Right cardiac atrium (tissue), 5 donors: ENCODE results near the gene KRTAP12-1. TPM values are rescaled to one million over a fixed set of nuclear protein-coding genes. Genes with fewer than 3 reads are reported as not detected.

Experiments
- ATAC-seq, 2 donors: fragments of 200-7000 bp; cut with Tn5 transposase; one replicate each; pipeline versions ENCODE4 v1.8.0 to v1.9.1; 2020; ENCODE audit warnings: moderate library complexity in 2 of 2, mild to moderate bottlenecking in 1 of 2
- DNase-seq, 3 donors: peaks; one replicate each; pipeline ENCODE4 v3.0.0-alpha.2; 2020
- H3K27ac ChIP-seq: one replicate; pipeline ENCODE4 v1.5.1; 2013; ENCODE audit warnings: mild to moderate bottlenecking, low read length, control low read depth, moderate library complexity
- H3K27me3 ChIP-seq: one replicate; pipeline ENCODE4 v1.6.1; 2013; ENCODE audit not compliant: control insufficient read depth, insufficient read depth
- H3K4me1 ChIP-seq: one replicate; pipeline ENCODE4 v1.6.1; 2013; ENCODE audit warnings: low read length; ENCODE audit not compliant: control insufficient read depth, insufficient read depth
- H3K4me3 ChIP-seq: one replicate; pipeline ENCODE4 v1.5.1; 2013; ENCODE audit warnings: low read length, control low read depth
- H3K9me3 ChIP-seq: one replicate; pipeline ENCODE4 v1.6.1; 2013; ENCODE audit warnings: low read length; ENCODE audit not compliant: control insufficient read depth
- WGBS: extraction: QIAGEN DNeasy Blood & Tissue Kit; methylation state at CpG from one replicate; pipeline ENCODE4 v1.1.7; 2013; 5-methylcytosine and 5-hydroxymethylcytosine counted together
- intact Hi-C, 4 donors: fragments of 100-400 bp; cut with DNase I; formaldehyde crosslinking; loops; one replicate each; pipeline versions ENCODE4 v1.11.0 to v1.14.0; 2022 to 2023
- polyA plus RNA-seq: library from polyadenylated mRNA; stranded (reverse); fragments of 200-250 nt; gene quantifications from one replicate; pipeline ENCODE4 v1.2.3, GENCODE V29; 2013
- total RNA-seq, 4 donors: library from RNA; stranded (reverse); fragmentation: NEBNext Ultra II Directional; extraction: Animal tissue kit (Norgen Biotek cat#: 25700); gene quantifications; one replicate each; pipeline ENCODE4 v1.2.1, GENCODE V29; 2021
- donor health status: healthy with polysubstance abuse.
- donor health status: DM: no; HTN: yes; CAD: no.
- donor health status: DM: no; HTN: no; CAD: no.
- donor health status: DM: no; HTN: yes; CAD: no; lungs with severe emphysema.
- donor health status: DM: yes; HTN: yes; CAD: no.

The KRTAP12-1 gene
- total and polyA plus RNA-seq, 5 donors: not detected

DNA sequence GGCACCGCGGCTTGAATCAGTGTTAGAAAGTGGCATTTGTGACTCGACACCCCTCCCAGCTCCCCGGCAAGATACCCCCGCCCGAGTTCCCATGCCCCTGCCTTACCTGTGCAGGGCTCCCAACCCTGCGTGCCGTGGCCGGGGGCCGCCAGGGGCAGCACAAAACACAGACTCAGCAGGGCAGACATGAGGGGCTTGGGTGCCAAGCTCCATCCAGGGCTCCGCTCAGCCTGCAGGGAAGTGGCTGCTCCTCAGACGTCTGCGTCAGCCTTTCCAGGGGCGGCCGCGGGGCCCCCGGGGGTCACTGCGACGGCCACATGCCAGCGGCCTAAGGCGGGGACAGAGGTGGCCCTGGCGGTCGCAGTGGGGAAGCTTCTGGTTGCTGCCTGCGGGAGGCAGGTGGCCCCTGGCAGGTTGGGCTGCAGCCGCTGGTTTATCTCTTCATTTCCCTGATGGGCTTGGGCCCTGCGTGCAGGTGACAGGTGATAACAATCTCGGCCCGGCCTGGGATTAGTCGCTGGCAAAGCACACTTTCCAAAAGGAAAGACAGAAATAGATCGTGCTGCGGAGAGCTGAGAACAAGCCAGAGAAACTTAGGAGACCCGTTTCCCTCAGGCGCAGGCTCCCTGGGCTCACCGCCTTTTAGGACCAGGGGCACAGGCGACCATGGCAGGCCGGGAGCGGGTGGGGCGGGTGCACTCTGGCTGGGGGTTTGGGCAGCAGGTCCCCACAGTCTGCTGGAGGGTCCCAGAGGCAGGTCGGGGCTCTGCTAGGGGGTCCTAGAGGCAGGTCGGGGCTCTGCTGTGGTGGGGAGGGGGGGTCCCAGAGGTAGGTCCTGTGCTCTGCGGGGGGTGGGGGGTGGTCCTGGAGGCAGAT is 29.6 kb upstream of the KRTAP12-1 start, which contains the start of gene TSPEAR:
Gene TSPEAR, minus strand, starts transcription at position 246 of the 876 bp plus-strand sequence. Its CDS starts 58 bp downstream, at position 188.
- intact Hi-C loops: no loop called here
- H3K4me3 ChIP-seq: no peak within 1 kb of the TSS
- no peaks in the 10 kb centered on the region for H3K9me3 ChIP-seq
- no peaks in the 10 kb centered on the region for H3K27me3 ChIP-seq
- H3K27ac ChIP-seq: no peak within 1 kb of the TSS
- whole genome bisulfite sequencing: 1% methylated on average over 41 of the region's 41 CpGs
- H3K4me1 ChIP-seq: no peaks in the 10 kb centered on the region
- ATAC-seq: no peak
- DNase-seq: peak in 1 of 3 donors; percentile 12

DNA sequence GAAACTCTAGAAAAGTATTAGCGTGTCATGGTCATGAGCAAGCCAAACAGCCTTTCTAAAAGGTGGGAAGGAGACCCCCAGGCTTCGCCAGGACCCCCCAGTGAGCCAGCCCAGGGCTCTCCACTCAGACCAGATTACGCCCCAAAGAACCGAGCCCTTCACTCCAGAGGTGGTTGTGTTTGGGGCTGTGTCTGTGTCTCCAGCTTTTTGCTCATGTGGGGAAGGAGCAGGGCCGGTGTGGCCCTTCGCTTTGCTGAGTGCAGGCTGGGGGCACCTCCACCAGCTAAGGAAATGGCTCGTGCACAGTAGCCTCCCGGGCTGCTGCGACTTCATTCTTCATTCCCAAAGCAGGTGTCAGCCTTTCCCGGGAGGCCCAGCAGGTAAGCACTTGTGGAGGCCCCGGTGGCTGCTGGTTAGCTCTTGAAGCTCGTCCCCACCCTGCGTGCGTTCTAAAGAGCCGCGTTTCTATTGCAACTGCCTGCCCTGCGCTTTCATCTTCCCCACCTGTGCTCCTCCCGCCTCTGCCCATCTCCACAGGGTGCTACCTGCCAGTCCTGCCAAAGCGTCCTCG is 28.9 kb upstream of the KRTAP12-1 start:
- Histone ChIP-seq H3K4me3 (no peak overlapping the region), H3K9me3 (no peaks in the 10 kb centered on the region), H3K4me1 (no peaks in the 10 kb centered on the region), H3K27ac (no peak overlapping the region), H3K27me3 (no peaks in the 10 kb centered on the region)
- ATAC-seq (no peak), DNase-seq (peak in 1 of 3 donors; percentile 22)
- intact Hi-C loops: no loop called here
- 7% methylated on average over 20 of the region's 20 CpGs for whole genome bisulfite sequencing

DNA sequence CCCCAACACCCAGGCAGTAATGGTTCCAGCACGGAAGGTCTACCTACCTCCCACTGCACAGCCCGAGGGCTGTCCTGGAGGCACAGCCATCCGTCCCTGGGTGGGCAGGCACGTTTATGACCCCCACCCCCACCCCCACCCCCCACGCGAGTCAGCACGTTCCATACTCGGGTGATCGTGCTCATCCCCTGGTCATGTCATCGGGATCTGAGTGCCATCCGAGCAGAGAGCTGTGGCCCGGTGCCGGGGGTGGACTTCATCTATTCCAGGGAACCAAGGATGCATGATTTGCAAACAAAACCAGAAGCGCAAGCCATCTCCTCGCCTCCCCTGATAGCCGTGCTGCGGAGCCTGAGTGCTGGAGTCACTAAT is 28.3 kb upstream of the KRTAP12-1 start:
- no peaks in the 10 kb centered on the region for H3K9me3 ChIP-seq
- 2% methylated on average over 17 of the region's 17 CpGs for WGBS
- intact Hi-C loops: no loop called here
- H3K27me3 ChIP-seq: no peaks in the 10 kb centered on the region
- H3K27ac ChIP-seq: peak overlapping the region; percentile 43
- peak overlapping the region; percentile 4 for H3K4me3 ChIP-seq
- DNase-seq (no peak), ATAC-seq (no peak)
- no peaks in the 10 kb centered on the region for H3K4me1 ChIP-seq

DNA sequence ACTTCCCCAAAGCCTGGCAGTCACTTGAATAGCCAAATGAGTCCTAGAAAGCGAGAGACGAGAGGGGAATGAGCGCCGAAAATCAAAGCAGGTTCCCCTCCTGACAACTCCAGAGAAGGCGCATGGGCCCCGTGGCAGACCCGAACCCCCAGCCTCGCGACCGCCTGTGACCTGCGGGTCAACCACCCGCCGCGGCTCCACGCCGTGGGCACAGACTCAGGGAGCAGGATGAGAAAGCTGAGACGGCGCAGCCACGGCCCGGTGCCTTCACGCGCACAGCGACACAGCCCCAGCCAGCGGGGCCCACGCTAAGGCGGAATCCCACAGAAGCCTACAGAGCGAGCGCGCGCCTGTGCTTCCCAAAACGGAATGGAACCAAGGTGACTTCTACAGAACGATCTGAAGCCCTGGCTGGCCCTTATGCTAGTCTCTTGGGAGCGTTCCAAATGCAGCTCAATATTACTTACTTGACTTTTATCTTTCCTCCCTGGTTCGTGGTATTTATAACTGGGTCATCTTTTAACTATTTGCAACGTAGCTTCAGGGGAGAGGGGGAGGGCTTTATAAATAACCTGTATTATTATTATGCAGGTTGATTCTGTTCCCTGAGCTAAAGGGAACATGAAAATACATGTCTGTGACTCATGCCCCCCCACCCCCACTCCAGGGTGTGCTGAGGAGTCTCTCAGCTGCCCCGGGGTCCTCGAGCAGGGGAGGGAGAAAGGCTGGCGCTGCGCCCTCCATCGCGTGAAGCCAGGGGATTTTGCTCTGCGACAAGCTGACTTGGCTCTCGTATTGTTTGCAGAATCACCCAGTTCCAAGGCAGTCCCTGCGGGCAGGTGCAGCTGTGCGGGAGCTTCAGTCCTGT is 27.7 kb upstream of the KRTAP12-1 start:
- Histone ChIP-seq H3K9me3 (no peaks in the 10 kb centered on the region), H3K4me1 (no peaks in the 10 kb centered on the region), H3K27me3 (no peaks in the 10 kb centered on the region), H3K27ac (peak overlapping the region; percentile 43), H3K4me3 (peak overlapping the region; percentile 4)
- 2% methylated on average over 45 of the region's 45 CpGs for WGBS
- peak; percentile 45 to 47 for ATAC-seq
- intact Hi-C loops: no loop called here
- peak in 2 of 3 donors; percentile 57 to 65 for DNase-seq

DNA sequence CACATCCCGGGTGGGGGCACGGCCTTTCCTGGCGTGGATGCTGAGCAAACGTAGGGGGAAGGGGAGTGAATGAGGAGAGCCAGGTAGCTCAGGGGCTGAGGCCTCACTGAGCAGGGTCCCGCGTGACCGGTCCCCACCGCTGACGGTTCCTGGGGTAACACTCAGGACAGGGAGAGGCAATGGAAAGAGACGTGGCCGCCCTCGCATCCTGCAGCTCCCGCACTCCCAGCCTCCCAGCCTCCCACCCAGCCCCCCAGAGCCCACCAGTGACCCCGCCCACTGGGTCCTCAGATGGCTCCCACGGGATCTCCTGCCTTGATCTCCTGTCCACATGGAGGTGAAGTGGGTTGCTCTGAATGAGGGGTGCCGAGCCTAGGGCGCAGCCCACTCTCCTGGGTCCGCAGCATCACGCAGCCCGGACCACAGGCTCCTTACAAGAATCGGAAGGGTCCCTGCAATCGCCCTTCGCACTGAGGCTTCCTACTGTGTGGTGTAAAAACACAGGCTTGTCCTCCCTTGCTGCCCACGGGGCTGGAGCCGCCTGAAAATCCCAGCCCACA is 27.0 kb upstream of the KRTAP12-1 start:
- DNase-seq (no peak), ATAC-seq (no peak)
- intact Hi-C loops: no loop called here
- WGBS: 8% methylated on average over 25 of the region's 25 CpGs
- Histone ChIP-seq H3K4me3 (no peak overlapping the region), H3K27me3 (no peaks in the 10 kb centered on the region), H3K9me3 (no peaks in the 10 kb centered on the region), H3K4me1 (no peaks in the 10 kb centered on the region), H3K27ac (peak overlapping the region; percentile 3)

DNA sequence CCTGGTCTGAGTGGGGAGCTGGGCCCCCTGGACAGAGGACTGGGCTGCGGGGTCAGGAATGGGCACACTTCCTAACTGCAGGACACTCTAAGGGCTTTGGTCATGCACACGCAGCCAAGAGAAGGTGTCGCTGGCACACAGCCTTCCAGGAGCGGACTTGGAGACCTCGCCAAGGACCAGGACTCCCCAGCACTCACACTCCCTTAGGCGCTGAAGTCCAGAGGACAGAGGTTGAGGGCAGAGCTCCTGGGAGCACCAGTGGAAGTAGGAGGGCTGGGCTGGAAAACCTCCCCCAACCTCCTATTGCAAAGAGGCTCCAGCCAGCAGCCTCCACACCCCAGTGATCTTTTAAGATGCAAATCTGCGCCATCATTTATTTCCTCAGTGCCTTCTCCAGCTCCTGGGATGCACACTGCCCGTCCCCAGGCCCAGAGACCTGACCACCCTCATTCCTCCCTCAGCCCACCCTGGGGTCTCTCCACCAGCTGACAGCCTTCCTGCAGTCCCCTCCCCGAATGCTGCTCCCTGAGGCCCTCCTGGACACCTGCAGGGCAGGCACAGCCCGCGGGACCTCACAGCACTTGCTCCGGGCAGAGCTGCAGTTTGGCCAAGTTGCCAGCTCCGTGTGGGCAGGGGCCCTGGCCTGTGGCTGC is 26.4 kb upstream of the KRTAP12-1 start:
- Histone ChIP-seq H3K4me1 (no peaks in the 10 kb centered on the region), H3K9me3 (no peaks in the 10 kb centered on the region), H3K27ac (no peak overlapping the region), H3K4me3 (no peak overlapping the region), H3K27me3 (no peaks in the 10 kb centered on the region)
- intact Hi-C loops: no loop called here
- peak; percentile 69 to 76 for ATAC-seq
- peak in 2 of 3 donors; percentile 50 to 75 for DNase-seq
- WGBS: 2% methylated on average over 13 of the region's 13 CpGs

DNA sequence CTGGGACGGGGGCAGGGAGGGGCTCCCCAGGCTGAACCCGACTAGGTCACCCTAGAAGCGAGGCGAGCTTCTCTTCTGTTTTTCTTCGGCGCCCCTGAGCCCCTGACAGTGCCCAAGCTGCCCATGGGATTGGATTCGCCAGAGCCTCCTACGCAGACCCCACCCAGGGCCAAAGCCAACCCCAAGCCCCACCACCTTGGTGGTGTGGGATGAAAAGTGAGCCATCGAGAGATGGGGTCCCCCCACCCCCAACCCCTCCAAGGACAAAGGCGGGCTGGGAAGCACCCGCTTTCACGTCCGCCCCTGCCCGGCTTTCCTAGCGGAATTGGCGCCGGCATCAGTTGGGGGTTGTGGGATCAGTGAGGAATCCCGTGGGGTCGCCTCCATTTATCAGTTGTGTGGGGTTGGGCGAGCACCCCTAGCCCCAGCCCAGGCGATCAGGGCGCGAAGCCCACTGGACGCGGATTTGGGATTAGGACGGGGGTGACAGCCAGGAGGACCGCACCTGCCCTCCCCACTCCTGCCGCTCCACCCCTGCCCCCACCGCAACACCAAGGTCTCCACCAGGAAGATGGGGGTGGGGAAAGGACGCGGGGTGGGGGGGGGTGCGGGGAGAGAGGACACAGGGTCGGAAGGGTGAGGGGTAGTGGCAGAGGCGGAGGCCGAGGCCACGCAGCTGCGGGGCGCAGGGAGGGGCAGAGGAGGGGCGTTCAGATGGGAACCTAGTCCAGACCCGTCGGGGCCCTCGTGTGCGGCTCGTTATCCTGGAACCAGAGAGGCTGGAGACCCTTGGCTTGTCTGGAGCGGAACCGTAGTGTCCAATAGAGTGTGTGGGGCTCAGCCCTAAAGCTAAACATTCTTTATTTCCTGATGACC is 25.0 kb upstream of the KRTAP12-1 start:
- WGBS: 6% methylated on average over 46 of the region's 46 CpGs
- DNase-seq (no peak), ATAC-seq (no peak)
- Histone ChIP-seq H3K4me1 (no peaks in the 10 kb centered on the region), H3K27ac (no peak overlapping the region), H3K27me3 (no peaks in the 10 kb centered on the region), H3K4me3 (no peak overlapping the region), H3K9me3 (no peaks in the 10 kb centered on the region)
- intact Hi-C loops: no loop called here

DNA sequence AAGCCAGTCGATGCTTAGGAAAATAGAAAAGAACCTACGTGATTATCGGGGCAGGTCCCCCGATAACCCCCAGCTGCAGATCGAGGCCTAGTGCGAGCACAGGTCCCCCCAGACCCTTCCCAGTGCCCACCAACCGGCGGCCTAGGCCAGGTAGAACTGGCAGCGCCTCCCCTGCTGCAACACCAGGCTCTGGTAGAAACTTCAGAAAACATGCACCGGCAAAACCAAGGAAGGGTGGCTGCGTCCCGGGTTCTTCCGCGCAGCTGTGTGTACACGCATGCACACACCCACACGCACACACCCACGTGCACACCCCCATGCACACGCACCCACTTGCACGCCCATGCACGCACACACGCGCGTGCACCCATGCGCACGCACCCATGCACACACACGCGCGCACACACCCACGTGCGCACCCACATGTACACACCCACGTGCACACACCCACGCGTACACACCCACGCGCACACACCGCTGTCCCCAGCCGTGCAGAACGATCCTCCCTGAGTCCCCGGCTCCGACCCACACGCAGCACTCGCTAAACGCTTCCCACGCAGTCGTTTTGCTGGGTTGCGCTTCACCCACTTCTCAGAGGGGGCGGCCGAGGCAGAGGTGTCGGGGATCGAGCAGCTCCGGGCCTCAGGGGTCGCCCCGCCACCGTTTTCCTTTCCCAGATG is 24.2 kb upstream of the KRTAP12-1 start:
- WGBS: 8% methylated on average over 54 of the region's 54 CpGs

DNA sequence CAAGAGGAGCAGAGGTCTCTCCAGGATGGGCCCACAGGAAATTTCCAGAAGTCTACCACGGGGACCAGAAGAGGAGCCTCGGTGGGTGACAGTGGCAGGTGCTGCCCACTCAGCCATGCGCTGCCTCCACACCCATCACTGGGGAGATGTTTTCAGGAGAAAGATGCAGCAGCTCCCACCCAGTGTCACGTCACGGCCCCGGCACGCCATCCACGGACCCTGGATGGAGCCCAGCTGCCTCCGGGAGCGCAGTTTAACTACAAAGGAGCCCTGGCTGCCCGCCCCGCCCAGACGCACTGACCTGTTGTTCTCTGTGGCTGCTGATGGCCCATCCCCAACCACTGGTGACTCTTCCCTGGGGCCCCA is 22.7 kb upstream of the KRTAP12-1 start:
- intact Hi-C loops: no loop called here
- no peaks in the 10 kb centered on the region for H3K9me3 ChIP-seq
- DNase-seq (no peak), ATAC-seq (no peak)
- WGBS: 14% methylated on average over 13 of the region's 13 CpGs
- no peaks in the 10 kb centered on the region for H3K4me1 ChIP-seq
- H3K27me3 ChIP-seq: no peaks in the 10 kb centered on the region
- no peak overlapping the region for H3K27ac ChIP-seq
- H3K4me3 ChIP-seq: no peak overlapping the region

More for the DNA sequence above, 24.2 kb upstream of the KRTAP12-1 start:
- Histone ChIP-seq H3K27ac (no peak overlapping the region), H3K4me3 (no peak overlapping the region), H3K9me3 (no peaks in the 10 kb centered on the region), H3K27me3 (no peaks in the 10 kb centered on the region), H3K4me1 (no peaks in the 10 kb centered on the region)
- no peak for ATAC-seq
- intact Hi-C loops: no loop called here
- no peak for DNase-seq
